ENCODE measurements around the gene ARHGAP4. TPM values are rescaled to one million over a fixed set of nuclear protein-coding genes. Genes with fewer than 3 reads are reported as not detected.

Gene ARHGAP4
- polyA plus RNA-seq, 1 donor from 2014 or later: 123 TPM

DNA sequence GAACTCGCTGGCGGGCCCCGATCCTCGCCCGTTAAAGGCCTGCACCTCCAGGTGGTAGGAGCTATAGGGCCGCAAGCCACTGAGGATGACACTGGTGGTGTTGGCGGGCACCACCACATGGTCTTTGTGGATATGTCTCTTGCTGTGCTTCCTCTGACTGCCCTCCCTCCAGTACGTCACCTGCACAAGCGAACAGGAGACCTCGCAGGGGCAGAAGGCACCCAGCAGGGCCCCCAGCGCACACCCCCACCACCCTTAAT is 60.8 kb downstream of the ARHGAP4 start:
- Mint-ChIP-seq H3K9me3 (no peaks in the 10 kb centered on the region), H3K27ac (no peak overlapping the region), H3K4me3 (no peak overlapping the region), H3K27me3 (peaks cover 7% of the 10 kb centered on the region), H3K36me3 (no peaks in the 10 kb centered on the region), H3K4me1 (peaks cover 0 to 9% (median 0%) of the 10 kb centered on the region in 3 donors)

DNA sequence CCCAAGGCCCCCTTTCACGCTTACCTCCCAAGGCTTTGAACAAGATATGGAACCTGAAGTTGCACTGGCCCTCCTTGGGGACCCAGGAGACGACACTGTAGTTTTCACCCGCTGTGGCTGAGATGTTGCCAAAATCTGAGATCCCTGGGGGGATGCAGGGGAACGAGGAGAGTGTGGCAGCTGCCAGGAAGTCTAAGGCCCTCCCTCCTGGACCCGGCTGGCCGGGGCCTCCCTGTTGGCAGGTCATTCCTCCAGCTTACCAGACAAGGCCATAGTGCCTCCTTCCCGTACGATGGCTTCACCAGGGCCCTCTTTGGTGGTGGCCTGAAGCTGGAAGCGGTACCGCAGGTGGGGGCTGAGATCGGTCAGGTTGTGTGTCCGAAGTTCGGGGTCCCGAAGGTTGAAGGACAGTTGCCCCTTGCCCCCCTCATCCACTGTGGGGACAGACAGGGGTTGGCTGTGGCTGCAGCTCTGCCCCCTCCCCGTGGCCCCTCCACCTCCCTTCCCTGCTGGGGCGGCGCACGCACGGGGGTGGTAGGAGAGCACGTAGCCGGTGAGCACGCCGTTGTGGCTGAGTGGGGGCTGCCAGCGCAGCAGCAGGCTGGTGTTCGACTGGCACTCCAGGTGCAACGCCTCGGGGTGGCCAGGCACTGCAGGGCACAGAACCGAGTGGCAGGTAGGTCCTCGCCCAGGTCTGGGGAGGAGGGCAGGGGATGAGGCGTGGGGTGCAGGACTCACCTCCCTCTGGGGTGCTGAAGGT is 61.3 kb downstream of the ARHGAP4 start:
- no peaks in the 10 kb centered on the region for H3K36me3 Mint-ChIP-seq
- peaks cover 0 to 9% (median 0%) of the 10 kb centered on the region in 3 donors for H3K4me1 Mint-ChIP-seq
- no peak overlapping the region for H3K27ac Mint-ChIP-seq
- H3K9me3 Mint-ChIP-seq: no peaks in the 10 kb centered on the region
- peaks cover 5% of the 10 kb centered on the region for H3K27me3 Mint-ChIP-seq
- H3K4me3 Mint-ChIP-seq: no peak overlapping the region

DNA sequence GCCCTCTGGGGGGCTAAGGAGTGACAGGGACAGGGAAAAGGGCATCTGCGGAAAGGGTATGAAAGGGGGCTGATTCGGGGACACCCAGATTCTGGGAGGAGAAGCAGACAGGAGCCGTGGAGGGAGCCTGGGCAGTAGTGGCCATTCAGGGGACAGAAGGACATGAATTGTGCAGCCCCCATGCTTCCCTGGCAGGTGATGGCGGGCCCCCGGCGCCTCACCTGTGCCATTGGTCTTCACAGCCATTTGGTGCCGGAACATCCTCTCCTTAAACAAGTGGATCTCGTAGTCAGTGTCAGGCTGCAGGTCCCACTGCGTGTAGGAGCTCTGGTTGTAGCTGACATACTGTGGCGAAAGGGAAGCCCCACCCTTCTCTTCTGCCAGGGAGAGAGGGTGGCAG is 62.0 kb downstream of the ARHGAP4 start:
- Mint-ChIP-seq H3K27me3 (peaks cover 5% of the 10 kb centered on the region), H3K36me3 (no peaks in the 10 kb centered on the region), H3K27ac (no peak overlapping the region), H3K4me3 (no peak overlapping the region), H3K9me3 (no peaks in the 10 kb centered on the region), H3K4me1 (peaks cover 0 to 11% (median 0%) of the 10 kb centered on the region in 3 donors)

DNA sequence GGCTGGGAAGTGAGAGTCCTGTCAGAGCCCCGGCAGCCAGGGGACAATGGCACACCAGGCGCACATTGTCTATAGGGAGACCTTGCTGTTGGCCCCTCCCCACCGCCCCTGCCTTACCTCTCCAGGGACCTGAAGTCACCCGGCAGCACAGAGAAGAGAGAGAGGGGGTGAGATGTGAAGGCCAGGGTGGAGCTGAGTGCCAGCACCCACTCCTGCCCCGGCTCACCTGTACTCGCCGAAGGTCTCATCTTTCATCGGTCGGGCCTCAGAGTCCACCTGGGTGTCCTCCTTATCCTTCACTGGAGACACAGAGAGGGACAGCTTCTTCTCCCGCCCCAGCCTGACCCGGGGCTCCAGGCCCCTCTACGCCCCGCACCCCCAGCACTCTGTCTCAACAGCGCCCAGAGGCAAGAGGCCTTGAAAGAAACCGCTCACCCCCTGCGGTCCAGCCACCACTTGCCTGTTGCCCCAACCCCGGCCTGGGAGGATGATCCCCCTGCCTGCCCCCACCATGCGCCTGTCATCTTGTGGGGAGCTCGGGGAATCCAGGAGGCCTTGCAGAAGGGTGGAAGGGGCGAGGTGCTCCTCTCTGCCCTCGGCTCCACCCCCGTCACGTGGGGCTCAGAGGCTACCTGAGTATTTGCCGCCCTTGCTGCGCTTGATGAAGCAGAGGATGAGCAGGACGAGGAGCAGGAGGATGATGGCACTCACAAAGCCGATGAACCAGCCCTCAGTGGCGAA is 62.6 kb downstream of the ARHGAP4 start:
- Mint-ChIP-seq H3K27me3 (peaks cover 5% of the 10 kb centered on the region), H3K27ac (no peak overlapping the region), H3K4me3 (no peak overlapping the region), H3K36me3 (no peaks in the 10 kb centered on the region), H3K4me1 (peaks cover 0 to 11% (median 0%) of the 10 kb centered on the region in 3 donors), H3K9me3 (no peaks in the 10 kb centered on the region)

DNA sequence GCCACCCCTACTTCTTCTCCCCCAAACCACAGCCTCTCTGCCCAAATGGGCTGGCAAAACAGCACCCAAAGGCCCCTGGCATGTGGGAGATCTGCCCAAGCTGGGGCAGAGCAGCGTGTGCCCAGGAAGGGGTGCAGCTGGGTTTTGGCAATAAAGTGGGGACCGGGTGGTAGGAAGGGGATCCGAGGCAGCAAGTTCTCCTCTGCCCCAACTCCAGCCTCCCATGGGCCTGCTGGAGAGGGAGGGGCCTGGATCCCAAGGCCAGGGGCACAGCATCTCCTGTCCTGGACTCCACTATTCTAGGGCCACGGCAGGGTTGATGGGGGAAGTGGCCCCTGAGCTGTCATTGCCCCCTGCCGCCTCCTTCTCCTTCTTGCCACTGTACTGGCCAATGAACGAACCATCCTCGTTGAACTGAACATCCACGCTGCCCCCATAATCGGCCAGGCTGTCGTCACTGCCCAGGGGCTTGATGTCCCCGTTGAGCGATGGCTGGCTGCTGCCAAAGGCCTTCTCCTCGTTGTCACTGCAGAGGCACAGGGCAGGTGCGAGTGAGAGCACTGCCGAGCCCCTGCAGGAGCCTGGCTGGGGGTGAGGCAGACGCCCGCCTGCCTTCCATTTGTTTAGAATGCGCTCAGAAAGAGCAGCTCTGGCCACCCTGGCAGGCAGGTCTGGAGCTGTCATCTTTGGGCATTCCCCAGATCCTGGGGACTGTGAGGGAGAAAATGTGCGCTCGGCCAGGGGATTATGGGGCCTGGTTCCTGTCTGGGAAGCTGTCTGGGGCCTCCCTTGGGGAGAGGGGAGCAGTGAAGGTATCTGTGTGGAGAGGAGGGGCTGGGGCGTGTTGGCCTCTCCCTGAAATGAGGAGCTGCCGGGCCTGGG is 63.5 kb downstream of the ARHGAP4 start:
- no peaks in the 10 kb centered on the region for H3K9me3 Mint-ChIP-seq
- H3K27ac Mint-ChIP-seq: no peak overlapping the region
- H3K27me3 Mint-ChIP-seq: peaks cover 4% of the 10 kb centered on the region
- H3K4me1 Mint-ChIP-seq: peaks cover 0 to 12% (median 0%) of the 10 kb centered on the region in 3 donors
- H3K36me3 Mint-ChIP-seq: no peaks in the 10 kb centered on the region
- H3K4me3 Mint-ChIP-seq: no peak overlapping the region

DNA sequence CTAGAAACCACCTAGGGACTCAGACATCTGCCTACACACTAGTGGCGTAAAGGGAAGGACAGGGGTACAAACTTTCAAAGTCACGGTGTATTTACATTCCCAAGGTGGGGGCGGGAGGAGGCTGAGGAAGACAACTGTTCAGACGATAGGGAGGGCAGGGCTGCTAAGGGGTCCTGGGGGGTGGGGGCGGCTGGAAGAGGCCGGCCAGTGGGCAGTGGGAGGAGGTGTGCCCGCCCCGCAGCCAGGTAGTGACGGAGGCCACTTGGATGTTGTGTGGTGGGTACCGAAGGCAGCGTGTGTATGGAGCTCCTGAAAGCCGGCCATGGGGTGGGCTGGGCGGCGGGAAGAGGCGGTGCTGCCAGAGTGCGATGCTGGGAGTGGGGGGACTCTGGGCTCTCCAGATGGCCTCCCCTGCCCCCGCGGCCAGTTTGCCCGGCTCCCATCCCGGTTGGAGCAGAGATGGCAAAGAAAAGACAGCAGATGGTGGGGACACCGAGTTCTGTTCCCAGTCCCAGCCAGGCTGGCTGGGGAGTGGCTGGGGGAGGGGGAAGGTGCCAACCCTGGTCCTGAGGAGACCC is 64.2 kb downstream of the ARHGAP4 start:
- Mint-ChIP-seq H3K9me3 (no peaks in the 10 kb centered on the region), H3K4me1 (peaks cover 0 to 13% (median 0%) of the 10 kb centered on the region in 3 donors), H3K36me3 (no peaks in the 10 kb centered on the region), H3K4me3 (no peak overlapping the region), H3K27me3 (peaks cover 5% of the 10 kb centered on the region), H3K27ac (no peak overlapping the region)

DNA sequence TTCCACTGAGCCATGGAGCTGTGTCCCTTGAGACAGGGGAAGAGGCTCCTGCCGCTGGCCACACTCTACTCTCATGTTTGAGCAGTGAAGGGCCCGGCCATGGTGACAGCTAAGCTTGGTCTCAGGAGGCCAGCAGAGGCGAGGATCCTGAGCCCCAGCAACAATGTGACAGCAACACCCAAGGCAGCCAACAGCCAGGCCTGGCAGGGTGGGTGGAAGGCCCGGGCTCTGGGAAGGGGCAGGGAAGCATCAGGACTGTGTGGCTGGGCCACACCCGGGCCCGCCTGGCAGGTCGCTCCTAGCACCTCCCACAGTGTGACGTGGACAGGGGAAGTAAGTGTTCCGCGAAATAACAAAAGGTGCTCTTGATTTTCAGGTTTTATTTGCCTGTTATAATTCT is 64.9 kb downstream of the ARHGAP4 start:
- H3K27me3 Mint-ChIP-seq: peaks cover 7% of the 10 kb centered on the region
- no peak overlapping the region for H3K27ac Mint-ChIP-seq
- no peaks in the 10 kb centered on the region for H3K36me3 Mint-ChIP-seq
- no peak overlapping the region for H3K4me3 Mint-ChIP-seq
- peaks cover 0 to 13% (median 0%) of the 10 kb centered on the region in 3 donors for H3K4me1 Mint-ChIP-seq
- no peaks in the 10 kb centered on the region for H3K9me3 Mint-ChIP-seq

Other genes with a start within 250 kb of the ARHGAP4 start
- 0.08 TPM for gene SLC6A8, start 238.3 kb downstream of the ARHGAP4 start, polyA plus RNA-seq
- gene BCAP31, start 201.9 kb downstream of the ARHGAP4 start, polyA plus RNA-seq: 254 TPM
- 3.6 TPM for gene ABCD1, start 201.4 kb downstream of the ARHGAP4 start, polyA plus RNA-seq
- gene PLXNB3, start 162.0 kb downstream of the ARHGAP4 start, polyA plus RNA-seq: not detected
- not detected for gene SRPK3, start 145.2 kb downstream of the ARHGAP4 start, polyA plus RNA-seq
- gene IDH3G, start 131.9 kb downstream of the ARHGAP4 start, polyA plus RNA-seq: 104 TPM
- gene SSR4, start 131.6 kb downstream of the ARHGAP4 start, polyA plus RNA-seq: 395 TPM
- 0.15 TPM for gene PDZD4, start 95.7 kb downstream of the ARHGAP4 start, polyA plus RNA-seq
- gene L1CAM, start 40.1 kb downstream of the ARHGAP4 start, polyA plus RNA-seq: 1.8 TPM
- not detected for gene AVPR2, start 21.6 kb downstream of the ARHGAP4 start, polyA plus RNA-seq
- gene NAA10, start 8.8 kb upstream of the ARHGAP4 start, polyA plus RNA-seq: 91.4 TPM
- gene RENBP, start 18.4 kb upstream of the ARHGAP4 start, polyA plus RNA-seq: 1.2 TPM
- 12.2 TPM for gene HCFC1, start 45.6 kb upstream of the ARHGAP4 start, polyA plus RNA-seq
- gene TMEM187, start 46.5 kb upstream of the ARHGAP4 start, polyA plus RNA-seq: 7.1 TPM
- gene IRAK1, start 93.6 kb upstream of the ARHGAP4 start, polyA plus RNA-seq: 110 TPM
- 20.0 TPM for gene MECP2, start 171.5 kb upstream of the ARHGAP4 start, polyA plus RNA-seq
- not detected for gene OPN1LW, start 218.0 kb upstream of the ARHGAP4 start, polyA plus RNA-seq